ENCODE measurements around the gene DENND1A. TPM values are rescaled to one million over a fixed set of nuclear protein-coding genes. Genes with fewer than 3 reads are reported as not detected.

DENND1A gene
- total RNA-seq, 1 experiment from 2014 or later, result 42.5 TPM

- CTCF ChIA-PET, result interaction anchor here (0.7 kb wide), 1 partner anchor 108 kb away, joined by 3 read pairs; no protein-coding TSS in a partner anchor
- Mint-ChIP-seq H3K27ac (ENCODE audit: low read depth, unreplicated experiment) (no peak overlapping the region), H3K4me1 (ENCODE audit: insufficient read depth, unreplicated experiment) (no peaks in the 10 kb centered on the region), H3K27me3 (ENCODE audit: insufficient read depth, unreplicated experiment) (no peaks in the 10 kb centered on the region), H3K36me3 (ENCODE audit: insufficient read depth, unreplicated experiment) (peaks cover 4% of the 10 kb centered on the region), H3K9me3 (ENCODE audit: unreplicated experiment) (no peaks in the 10 kb centered on the region), H3K4me3 (ENCODE audit: unreplicated experiment) (no peak overlapping the region)
- no peak for DNase-seq (ENCODE audit: unreplicated experiment)
- BruUV-seq (replicated peaks), result no TSS peak
- TF ChIP-seq CTCF (IDR thresholded peaks at IDR 0.05; ENCODE audit: unreplicated experiment), result no peak
- POLR2A ChIA-PET, result no interaction called here
- intact Hi-C loops (cut with micrococcal nuclease), result no loop called here
These were observed 298.1 kb downstream of the DENND1A start for GRCh38 chr9:123631862-123632261.

- H3K36me3 Mint-ChIP-seq (ENCODE audit: insufficient read depth, unreplicated experiment), result peaks cover 4% of the 10 kb centered on the region
- BruUV-seq (replicated peaks), result no TSS peak
- H3K27me3 Mint-ChIP-seq (ENCODE audit: insufficient read depth, unreplicated experiment), result no peaks in the 10 kb centered on the region
- POLR2A ChIA-PET, result interaction anchor here (0.7 kb wide), 1 partner anchor 856 kb away, joined by 3 read pairs; no protein-coding TSS in a partner anchor
- H3K9me3 Mint-ChIP-seq (ENCODE audit: unreplicated experiment), result no peaks in the 10 kb centered on the region
- H3K4me3 Mint-ChIP-seq (ENCODE audit: unreplicated experiment), result no peak overlapping the region
- no peak for DNase-seq (ENCODE audit: unreplicated experiment)
- H3K4me1 Mint-ChIP-seq (ENCODE audit: insufficient read depth, unreplicated experiment), result no peaks in the 10 kb centered on the region
- CTCF ChIA-PET, result no interaction called here
- no peak overlapping the region for H3K27ac Mint-ChIP-seq (ENCODE audit: low read depth, unreplicated experiment)
- no peak for TF ChIP-seq CTCF (IDR thresholded peaks at IDR 0.05; ENCODE audit: unreplicated experiment)
- intact Hi-C loops (cut with micrococcal nuclease), result no loop called here
These were observed 299.7 kb downstream of the DENND1A start for GRCh38 chr9:123630233-123630632.

GRCh38 chr9:123629531-123629930 is 300.4 kb downstream of the DENND1A start:
- H3K4me3 Mint-ChIP-seq (ENCODE audit: unreplicated experiment), result no peak overlapping the region
- CTCF ChIA-PET, result no interaction called here
- no peaks in the 10 kb centered on the region for H3K9me3 Mint-ChIP-seq (ENCODE audit: unreplicated experiment)
- H3K27me3 Mint-ChIP-seq (ENCODE audit: insufficient read depth, unreplicated experiment), result no peaks in the 10 kb centered on the region
- no peak for TF ChIP-seq CTCF (IDR thresholded peaks at IDR 0.05; ENCODE audit: unreplicated experiment)
- intact Hi-C loops (cut with micrococcal nuclease), result no loop called here
- H3K4me1 Mint-ChIP-seq (ENCODE audit: insufficient read depth, unreplicated experiment), result no peaks in the 10 kb centered on the region
- H3K27ac Mint-ChIP-seq (ENCODE audit: low read depth, unreplicated experiment), result no peak overlapping the region
- DNase-seq (ENCODE audit: unreplicated experiment), result no peak
- POLR2A ChIA-PET, result interaction anchor here (0.7 kb wide), 1 partner anchor 857 kb away, joined by 3 read pairs; no protein-coding TSS in a partner anchor
- H3K36me3 Mint-ChIP-seq (ENCODE audit: insufficient read depth, unreplicated experiment), result peaks cover 4% of the 10 kb centered on the region
- BruUV-seq (replicated peaks), result no TSS peak

GRCh38 chr9:123622711-123623241 is 307.1 kb downstream of the DENND1A start:
- intact Hi-C loops (cut with micrococcal nuclease), result no loop called here
- Mint-ChIP-seq H3K4me1 (ENCODE audit: insufficient read depth, unreplicated experiment) (no peaks in the 10 kb centered on the region), H3K27me3 (ENCODE audit: insufficient read depth, unreplicated experiment) (no peaks in the 10 kb centered on the region), H3K27ac (ENCODE audit: low read depth, unreplicated experiment) (no peak overlapping the region), H3K36me3 (ENCODE audit: insufficient read depth, unreplicated experiment) (peaks cover 4% of the 10 kb centered on the region), H3K9me3 (ENCODE audit: unreplicated experiment) (no peaks in the 10 kb centered on the region), H3K4me3 (ENCODE audit: unreplicated experiment) (no peak overlapping the region)
- no peak for DNase-seq (ENCODE audit: unreplicated experiment)
- ChIA-PET CTCF (interaction anchor here (0.6 to 0.9 kb wide), 3 partner anchors 9 to 1092 kb away, joined by 3 read pairs; no protein-coding TSS in a partner anchor), POLR2A (interaction anchor here (1.1 kb wide), 1 partner anchor 17 kb away, joined by 4 read pairs; no protein-coding TSS in a partner anchor)
- BruUV-seq (replicated peaks), result no TSS peak
- TF ChIP-seq CTCF (IDR thresholded peaks at IDR 0.05; ENCODE audit: unreplicated experiment), result no peak
